Right renal pelvis (tissue), 4 donors: ENCODE data around the gene WFDC10A. TPM values are rescaled to one million over a fixed set of nuclear protein-coding genes. Genes with fewer than 3 reads are reported as not detected.
"Not testable (repeated sequence)": the region's sequence is repeated elsewhere in the genome, so short reads cannot be mapped to it uniquely, and the experiment has no call there.

Source experiments
- DNase-seq, 4 donors: peaks; one replicate each; pipeline ENCODE4 v3.0.0-alpha.2; 2013; ENCODE audit warnings: low read depth in 4 of 4, low spot score in 3 of 4, missing footprints in 1 of 4
- polyA plus RNA-seq, 4 donors: library from polyadenylated mRNA; unstranded; fragments of 120-200 nt; gene quantifications; one replicate each; pipeline ENCODE4 v1.2.1, GENCODE V29; 2013; ENCODE audit not compliant: insufficient read length in 4 of 4

The WFDC10A gene
- polyA plus RNA-seq, 4 donors = not detected

- no peak for DNase-seq
Observed at GRCh38 chr20:45646875-45647274, 17.3 kb downstream of the WFDC10A start.

- no peak for DNase-seq
Observed at GRCh38 chr20:45647441-45648050, 18.0 kb downstream of the WFDC10A start.

DNA sequence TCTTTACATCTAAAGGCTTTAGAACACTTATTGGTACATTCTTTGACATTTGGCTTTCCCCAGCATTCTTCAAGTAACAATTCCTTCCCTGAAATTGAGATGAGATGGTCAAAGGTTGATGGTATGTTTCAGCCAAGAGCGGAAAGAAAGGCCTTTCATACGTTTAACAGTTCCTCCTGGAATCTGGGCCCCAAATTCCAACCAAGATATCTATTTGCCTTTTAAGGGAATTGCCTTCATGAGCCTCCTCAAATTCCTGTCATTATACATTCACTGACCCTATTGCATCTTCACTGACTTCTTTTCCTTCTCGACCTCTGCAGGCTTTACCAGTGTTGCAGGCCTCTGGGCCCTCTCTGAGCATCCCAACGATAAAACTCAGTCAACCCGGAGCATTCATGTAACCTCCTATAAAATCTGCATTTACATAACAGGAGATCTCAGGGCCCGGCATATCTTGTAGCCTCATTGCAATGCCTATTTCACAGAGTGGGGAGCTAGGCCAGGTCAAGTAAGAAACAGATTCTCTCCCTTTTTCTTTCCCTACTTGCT is 19.8 kb downstream of the WFDC10A start:
- no peak for DNase-seq

DNA sequence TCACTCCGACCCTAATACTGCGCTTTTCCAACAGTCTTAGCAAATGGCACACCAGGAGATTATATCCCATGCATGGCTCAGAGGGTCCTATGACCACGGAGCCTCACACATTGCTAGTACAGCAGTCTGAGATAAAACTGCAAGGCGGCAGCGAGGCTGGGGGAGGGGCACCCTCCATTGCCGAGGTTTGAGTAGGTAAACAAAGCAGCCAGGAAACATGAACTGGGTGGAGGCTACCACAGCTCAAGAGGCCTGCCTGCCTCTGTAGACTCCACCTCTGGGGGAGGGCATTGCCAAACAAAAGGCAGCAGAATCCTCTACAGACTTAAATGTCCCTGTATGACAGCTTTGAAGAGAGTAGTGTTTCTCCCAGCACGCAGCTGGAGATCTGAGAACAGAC is 22.2 kb downstream of the WFDC10A start:
- DNase-seq = not testable (repeated sequence)

- DNase-seq = not testable (repeated sequence)
Observed at GRCh38 chr20:45657038-45657437, 27.5 kb downstream of the WFDC10A start.

GRCh38 chr20:45670139-45670538 is 40.6 kb downstream of the WFDC10A start, which contains the start of gene WFDC11:
TSS of gene WFDC11 (minus strand) at chr20:45670239. CDS start at chr20:45650600, 19,639 bp downstream.
- no peak for DNase-seq

DNA sequence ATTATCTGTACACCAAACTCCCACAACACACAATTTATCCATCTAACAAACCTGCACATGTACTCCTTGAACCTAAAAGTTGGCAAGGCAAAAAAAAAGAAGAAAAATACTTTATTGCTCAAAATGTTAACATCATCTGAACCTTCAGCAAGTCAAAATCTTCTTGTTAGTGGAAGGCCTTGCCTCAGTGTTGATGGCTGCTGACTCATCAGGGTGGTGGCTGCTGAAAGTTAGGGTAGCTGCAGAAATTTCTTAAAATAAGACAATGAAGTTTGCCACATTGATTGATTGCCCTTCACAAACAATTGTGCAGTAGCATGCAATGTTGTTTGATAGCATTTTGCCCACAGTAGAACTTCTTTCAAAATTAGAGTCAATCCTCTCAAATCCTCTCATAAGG is 43.2 kb downstream of the WFDC10A start:
- no peak for DNase-seq

GRCh38 chr20:45679650-45680049 is 50.1 kb downstream of the WFDC10A start:
- DNase-seq = no peak

Other genes starting within 250 kb of the WFDC10A start
- 10 to 100 TPM; 24.7 to 29.7 (median 26.3) TPM for gene DBNDD2, start 221.4 kb upstream of the WFDC10A start, polyA plus RNA-seq
- 100 to 1,000 TPM in 3 of 4 donors, 10 to 100 TPM in 1; 97.4 to 105 (median 103) TPM for gene PIGT, start 213.6 kb upstream of the WFDC10A start, polyA plus RNA-seq
- gene WFDC2, start 160.0 kb upstream of the WFDC10A start, polyA plus RNA-seq = 100 to 1,000 TPM; 171 to 224 (median 204) TPM
- gene SPINT3, start 114.1 kb upstream of the WFDC10A start, polyA plus RNA-seq = not detected
- gene WFDC6, start 90.3 kb upstream of the WFDC10A start, polyA plus RNA-seq = not detected
- under 1 TPM; 0.12 to 0.36 (median 0.16) TPM for gene EPPIN, start 82.3 kb upstream of the WFDC10A start, polyA plus RNA-seq
- gene WFDC8, start 50.5 kb upstream of the WFDC10A start, polyA plus RNA-seq = under 1 TPM in 2 of 4 donors, not detected in 2; 0.05 to 0.18 TPM
- gene WFDC9, start 1.5 kb downstream of the WFDC10A start, polyA plus RNA-seq = not detected
- under 1 TPM in 1 of 4 donors, not detected in 3; 0.10 TPM for gene WFDC11, start 40.5 kb downstream of the WFDC10A start, polyA plus RNA-seq
- not detected for gene WFDC13, start 72.3 kb downstream of the WFDC10A start, polyA plus RNA-seq
- not detected for gene WFDC10B, start 75.3 kb downstream of the WFDC10A start, polyA plus RNA-seq
- not detected for gene SPINT4, start 92.6 kb downstream of the WFDC10A start, polyA plus RNA-seq
- gene WFDC3, start 162.1 kb downstream of the WFDC10A start, polyA plus RNA-seq = 1 to 10 TPM; 1.1 to 2.1 (median 1.7) TPM
- 10 to 100 TPM; 36.4 to 41.9 (median 38.8) TPM for gene DNTTIP1, start 162.2 kb downstream of the WFDC10A start, polyA plus RNA-seq
- 10 to 100 TPM; 59.9 to 72.1 (median 65.9) TPM for gene UBE2C, start 182.9 kb downstream of the WFDC10A start, polyA plus RNA-seq
- gene TNNC2, start 197.6 kb downstream of the WFDC10A start, polyA plus RNA-seq = 1 to 10 TPM in 1 of 4 donors, under 1 TPM in 3; 0.22 to 1.1 (median 0.72) TPM
- gene SNX21, start 204.1 kb downstream of the WFDC10A start, polyA plus RNA-seq = 10 to 100 TPM; 12.6 to 17.1 (median 14.3) TPM
- gene ACOT8, start 227.7 kb downstream of the WFDC10A start, polyA plus RNA-seq = 10 to 100 TPM; 23.2 to 28.9 (median 24.5) TPM
- gene ZSWIM3, start 227.9 kb downstream of the WFDC10A start, polyA plus RNA-seq = 1 to 10 TPM; 5.1 to 5.3 (median 5.2) TPM